Stomach (tissue), 9 donors: ENCODE results near the gene NEURL1B. TPM values are rescaled to one million over a fixed set of nuclear protein-coding genes. Genes with fewer than 3 reads are reported as not detected.

Experiments used
- DNase-seq, 2 donors: peaks; one replicate each; pipeline versions ENCODE4 v3.0.0 to v3.0.0-alpha.2; 2013 to 2019
- H3K27ac ChIP-seq, 5 donors: fragments of 200-600 bp in 4 of 5; sonication (generic) in 4 of 5; one replicate each; pipeline ENCODE4 v1.5.1; 2013 to 2019; ENCODE audit warnings: mild to moderate bottlenecking in 1 of 5, moderate library complexity in 1 of 5
- H3K27me3 ChIP-seq, 3 donors: fragments of 200-600 bp; sonication (generic); one replicate each; pipeline ENCODE4 v1.5.1; 2017 to 2019; ENCODE audit warnings: mixed run types in 1 of 3
- H3K36me3 ChIP-seq, 4 donors: fragments of 200-600 bp; sonication (generic); 1 replicate in 3 of 4; 2 replicates in 1 of 4; pipeline ENCODE4 v1.5.1; 2016 to 2019
- H3K4me1 ChIP-seq, 4 donors: fragments of 200-600 bp; sonication (generic); one replicate each; pipeline ENCODE4 v1.5.1; 2016 to 2019
- H3K4me3 ChIP-seq, 4 donors: fragments of 200-600 bp; sonication (generic) in 3 of 4; one replicate each; pipeline ENCODE4 v1.5.1; 2016 to 2019; ENCODE audit warnings: mild to moderate bottlenecking in 1 of 4
- H3K9me3 ChIP-seq, 4 donors: fragments of 200-600 bp; sonication (generic); one replicate each; pipeline ENCODE4 v1.5.1; 2016 to 2019
- EP300 ChIP-seq: sonication (generic); formaldehyde crosslinking; IDR thresholded peaks from one replicate; pipeline ENCODE4 v1.6.1; 2017; ENCODE audit warnings: antibody characterized with exemption
- POLR2A ChIP-seq, 4 donors: fragments of 450-650 bp; IDR thresholded peaks; one replicate each; pipeline ENCODE4 v1.6.1; 2016; ENCODE audit warnings: antibody characterized with exemption in 4 of 4, control low read depth in 2 of 4, mild to moderate bottlenecking in 1 of 4, moderate library complexity in 1 of 4
- POLR2AphosphoS5 ChIP-seq, 3 donors: sonication (generic); formaldehyde crosslinking; IDR thresholded peaks; one replicate each; pipeline ENCODE4 v1.6.1; 2016; ENCODE audit warnings: antibody characterized with exemption in 3 of 3
- WGBS, 5 donors: extraction: QIAGEN DNeasy Blood & Tissue Kit in 3 of 5; methylation state at CpG; one replicate each; pipeline versions ENCODE4 v1.1.5 to v1.1.7; 2013 to 2018; 5-methylcytosine and 5-hydroxymethylcytosine counted together
- intact Hi-C: fragments of 100-400 bp; cut with DNase I; formaldehyde crosslinking; loops from one replicate; pipeline ENCODE4 v1.15.1; 2023; ENCODE audit warnings: low total_unique reads
- polyA plus RNA-seq, 3 donors: library from polyadenylated mRNA; stranded (reverse); fragments of 200-250 nt; gene quantifications; one replicate each; pipeline ENCODE4 v1.2.3, GENCODE V29; 2013
- total RNA-seq, 5 donors: library from RNA; depleted of rRNA; stranded (reverse); fragments of >200 nt; gene quantifications; one replicate each; pipeline versions ENCODE4 v1.1.0 to v1.2.3, GENCODE V29; 2014 to 2016
- TF ChIP-seq, protein P1 (sequence below), 7 experiments: fragments of 450-650 bp in 4 of 7; fragments of 200-600 bp in 3 of 7; sonication (generic) in 3 of 7; IDR thresholded peaks; one replicate each; pipeline ENCODE4 v1.5.1; 2016 to 2019; ENCODE audit warnings: antibody characterized with exemption in 7 of 7, control low read depth in 2 of 7, mild to moderate bottlenecking in 1 of 7
- donor health status: healthy with polysubstance abuse.
- donor health status: Bipolar disorder and iron deficiency.
- donor health status: healthy.

Gene NEURL1B
- total and polyA plus RNA-seq, 8 donors: 2.7 to 60.3 (median 9.8) TPM

DNA sequence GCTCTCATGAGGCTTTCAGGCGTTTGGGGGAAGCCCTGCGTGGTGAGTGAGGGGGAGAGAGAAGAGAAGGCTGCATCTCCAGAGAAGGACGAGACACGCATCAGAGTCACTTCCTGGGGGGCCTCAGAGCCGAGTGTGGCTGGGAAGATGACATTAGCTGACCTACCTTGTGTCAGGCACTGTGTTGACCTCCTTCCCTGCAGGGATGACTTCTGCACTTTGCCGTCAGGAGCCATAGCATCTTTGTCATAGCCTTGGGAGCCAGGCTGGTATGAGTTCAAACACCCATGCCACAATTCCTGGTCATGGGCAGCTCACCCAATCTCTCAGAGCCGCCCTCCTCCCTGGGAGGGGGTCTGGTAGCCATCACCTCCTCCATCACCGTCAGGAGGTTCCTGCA is 17.3 kb downstream of the NEURL1B start:
- H3K9me3 ChIP-seq: peaks cover 0 to 16% (median 12%) of the 10 kb centered on the region in 4 donors
- no peaks in the 10 kb centered on the region for H3K36me3 ChIP-seq
- H3K4me3 ChIP-seq: no peak overlapping the region
- peak overlapping the region; percentile 11 to 89 (median 82) for H3K27ac ChIP-seq
- H3K27me3 ChIP-seq: no peaks in the 10 kb centered on the region
- intact Hi-C loops: no loop called here
- WGBS, 5 donors: 62 to 87% (median 75%) methylated on average over 8 of the region's 8 CpGs
- peaks cover 26 to 56% (median 40%) of the 10 kb centered on the region in 4 donors for H3K4me1 ChIP-seq
- no peak for DNase-seq
- TF ChIP-seq POLR2A (IDR thresholded peaks at IDR 0.05) (no peak), EP300 (no peak), POLR2AphosphoS5 (IDR thresholded peaks at IDR 0.05) (no peak)
- TF ChIP-seq, protein P1, sequence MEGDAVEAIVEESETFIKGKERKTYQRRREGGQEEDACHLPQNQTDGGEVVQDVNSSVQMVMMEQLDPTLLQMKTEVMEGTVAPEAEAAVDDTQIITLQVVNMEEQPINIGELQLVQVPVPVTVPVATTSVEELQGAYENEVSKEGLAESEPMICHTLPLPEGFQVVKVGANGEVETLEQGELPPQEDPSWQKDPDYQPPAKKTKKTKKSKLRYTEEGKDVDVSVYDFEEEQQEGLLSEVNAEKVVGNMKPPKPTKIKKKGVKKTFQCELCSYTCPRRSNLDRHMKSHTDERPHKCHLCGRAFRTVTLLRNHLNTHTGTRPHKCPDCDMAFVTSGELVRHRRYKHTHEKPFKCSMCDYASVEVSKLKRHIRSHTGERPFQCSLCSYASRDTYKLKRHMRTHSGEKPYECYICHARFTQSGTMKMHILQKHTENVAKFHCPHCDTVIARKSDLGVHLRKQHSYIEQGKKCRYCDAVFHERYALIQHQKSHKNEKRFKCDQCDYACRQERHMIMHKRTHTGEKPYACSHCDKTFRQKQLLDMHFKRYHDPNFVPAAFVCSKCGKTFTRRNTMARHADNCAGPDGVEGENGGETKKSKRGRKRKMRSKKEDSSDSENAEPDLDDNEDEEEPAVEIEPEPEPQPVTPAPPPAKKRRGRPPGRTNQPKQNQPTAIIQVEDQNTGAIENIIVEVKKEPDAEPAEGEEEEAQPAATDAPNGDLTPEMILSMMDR (IDR thresholded peaks at IDR 0.05): no peak

- DNase-seq: peak; percentile 71 to 73
- Histone ChIP-seq H3K27me3 (no peaks in the 10 kb centered on the region), H3K27ac (peak overlapping the region; percentile 67 to 89 (median 82)), H3K4me1 (peaks cover 27 to 62% (median 44%) of the 10 kb centered on the region in 4 donors), H3K36me3 (no peaks in the 10 kb centered on the region), H3K9me3 (peaks cover 0 to 16% (median 12%) of the 10 kb centered on the region in 4 donors), H3K4me3 (no peak overlapping the region)
- TF ChIP-seq, protein P1 (IDR thresholded peaks at IDR 0.05): no peak
- no peak for TF ChIP-seq POLR2A (IDR thresholded peaks at IDR 0.05)
- peak in 2 of 3 donors; percentile 25 to 33 for TF ChIP-seq POLR2AphosphoS5 (IDR thresholded peaks at IDR 0.05)
- no peak for TF ChIP-seq EP300
- WGBS, 5 donors: 21 to 26% (median 23%) methylated on average over 6 to 7 of the region's 7 CpGs
- intact Hi-C loops: no loop called here
Measured at GRCh38 chr5:172658961-172659501, 18.0 kb downstream of the NEURL1B start.

DNA sequence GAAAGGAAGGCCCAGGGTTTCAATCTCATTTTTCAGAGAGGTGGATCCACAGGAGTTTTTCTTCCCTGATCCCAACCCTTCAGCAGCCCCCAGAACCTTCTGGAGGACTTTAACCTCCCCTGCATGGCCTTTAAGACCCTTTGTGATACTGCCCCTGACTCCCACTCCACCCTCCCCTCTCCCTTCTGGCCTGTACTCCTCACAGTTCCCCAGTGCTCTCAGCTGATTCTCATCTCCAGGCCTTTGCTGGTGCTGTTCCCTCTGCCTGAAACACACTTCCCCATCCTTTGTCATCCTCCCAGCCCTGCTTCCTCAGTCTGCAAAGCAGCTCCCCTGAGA is 18.5 kb downstream of the NEURL1B start:
- Histone ChIP-seq H3K4me1 (peaks cover 32 to 67% (median 46%) of the 10 kb centered on the region in 4 donors), H3K4me3 (no peak overlapping the region), H3K27me3 (no peaks in the 10 kb centered on the region), H3K9me3 (peaks cover 0 to 16% (median 12%) of the 10 kb centered on the region in 4 donors), H3K36me3 (no peaks in the 10 kb centered on the region), H3K27ac (peak overlapping the region; percentile 67 to 89 (median 82))
- TF ChIP-seq POLR2A (IDR thresholded peaks at IDR 0.05) (no peak), EP300 (no peak), POLR2AphosphoS5 (IDR thresholded peaks at IDR 0.05) (no peak)
- TF ChIP-seq, protein P1 (IDR thresholded peaks at IDR 0.05): no peak
- no peak for DNase-seq
- intact Hi-C loops: no loop called here

DNA sequence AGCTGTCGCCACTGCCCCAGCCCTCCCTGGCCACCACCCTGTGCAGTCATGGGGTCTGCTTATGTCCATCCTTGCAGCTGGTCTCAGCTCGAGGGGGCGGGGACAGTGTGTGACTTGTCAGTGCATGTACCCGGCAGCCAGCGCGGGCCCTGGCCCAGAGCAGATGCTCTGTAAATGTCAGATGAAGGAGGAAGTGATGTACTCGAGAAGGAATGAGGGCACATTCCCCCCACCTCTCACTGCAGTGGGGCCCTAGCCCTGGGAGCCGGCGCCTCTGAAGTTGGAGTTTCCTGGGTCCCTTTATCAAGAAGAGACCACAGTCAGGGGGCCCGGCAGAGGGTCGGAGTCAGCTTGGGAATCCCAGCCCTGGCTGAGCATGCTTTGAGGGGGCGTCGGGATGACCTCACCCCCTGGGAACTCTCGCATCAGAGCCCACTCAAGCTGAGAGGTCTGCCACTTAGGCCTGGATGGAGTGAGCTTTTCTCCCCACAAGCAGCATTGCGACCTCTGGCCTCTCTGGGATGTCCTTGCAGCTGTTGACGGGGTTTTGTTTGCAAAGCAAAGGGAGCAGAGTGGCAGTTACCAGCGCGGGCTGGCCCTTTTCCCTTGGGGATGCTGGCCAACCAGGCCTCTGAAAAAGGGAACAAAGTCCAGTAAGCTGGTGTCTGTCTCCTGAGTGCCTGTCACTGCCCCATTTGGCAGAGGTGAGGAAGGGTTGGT is 19.0 kb downstream of the NEURL1B start:
- WGBS, 5 donors: 13 to 20% (median 18%) methylated on average over 18 of the region's 18 CpGs
- peak; percentile 76 to 93 for DNase-seq
- TF ChIP-seq EP300 (no peak), POLR2AphosphoS5 (IDR thresholded peaks at IDR 0.05) (peak in 2 of 3 donors; percentile 63 to 69), POLR2A (IDR thresholded peaks at IDR 0.05) (no peak)
- TF ChIP-seq, protein P1 (IDR thresholded peaks at IDR 0.05): no peak
- H3K36me3 ChIP-seq: no peaks in the 10 kb centered on the region
- H3K27me3 ChIP-seq: no peaks in the 10 kb centered on the region
- H3K4me3 ChIP-seq: no peak overlapping the region
- H3K27ac ChIP-seq: peak overlapping the region; percentile 67 to 89 (median 82)
- H3K9me3 ChIP-seq: peaks cover 0 to 13% (median 11%) of the 10 kb centered on the region in 4 donors
- intact Hi-C loops: no loop called here
- peaks cover 35 to 72% (median 51%) of the 10 kb centered on the region in 4 donors for H3K4me1 ChIP-seq
